Mucosa of descending colon (tissue), 3 donors: ENCODE results near the gene ZNF318. TPM values are rescaled to one million over a fixed set of nuclear protein-coding genes. Genes with fewer than 3 reads are reported as not detected.
"Not testable (repeated sequence)": the region's sequence is repeated elsewhere in the genome, so short reads cannot be mapped to it uniquely, and the experiment has no call there.

Experiments
- ATAC-seq: fragments of 200-7000 bp; cut with Tn5 transposase; one replicate; pipeline ENCODE4 v1.9.1; 2020; ENCODE audit warnings: mild to moderate bottlenecking, moderate library complexity
- DNase-seq, 3 donors: peaks; one replicate each; pipeline ENCODE4 v3.0.0-alpha.2; 2020
- H3K36me3 ChIP-seq: fragments of 200-600 bp; one replicate; pipeline ENCODE4 v1.8.0; 2021; ENCODE audit warnings: low read depth, mild to moderate bottlenecking
- H3K4me1 ChIP-seq: fragments of 200-600 bp; one replicate; pipeline ENCODE4 v1.8.0; 2021; ENCODE audit warnings: low read depth, mild to moderate bottlenecking
- H3K4me3 ChIP-seq: fragments of 200-600 bp; one replicate; pipeline ENCODE4 v1.8.0; 2021; ENCODE audit warnings: mild to moderate bottlenecking
- H3K9me3 ChIP-seq: fragments of 200-600 bp; one replicate; pipeline ENCODE4 v1.8.0; 2021; ENCODE audit warnings: mild to moderate bottlenecking
- CTCF ChIP-seq: fragments of 200-600 bp; IDR thresholded peaks from one replicate; pipeline ENCODE4 v1.8.0; 2022; ENCODE audit warnings: antibody characterized with exemption, mild to moderate bottlenecking
- intact Hi-C, 2 donors: fragments of 100-400 bp; cut with DNase I in 1 of 2; cut with micrococcal nuclease in 1 of 2; formaldehyde crosslinking; loops; one replicate each; pipeline versions ENCODE4 v1.11.0 to v1.11.1; 2022; cut with DNase I, micrococcal nuclease
- total RNA-seq, 3 donors: library from RNA; stranded (reverse); fragmentation: NEBNext Ultra II Directional in 2 of 3; extraction: Animal tissue kit (Norgen Biotek cat#: 25700) in 2 of 3; gene quantifications; one replicate each; pipeline versions ENCODE4 v1.2.1 to v1.2.4, GENCODE V29; 2021 to 2023
- donor health status: DM: no; HTN: no; CAD: no; lungs with moderate emphysema.
- donor health status: DM: no; HTN: no; CAD: no.
- donor health status: DM: no; HTN: yes; CAD: no.

ZNF318 gene
- total RNA-seq, 3 donors from 2014 or later: 12.4 to 24.3 (median 16.9) TPM

GRCh38 chr6:43367245-43367984 lies 2.0 kb downstream of the ZNF318 start:
- TF ChIP-seq CTCF: no peak
- Histone ChIP-seq H3K9me3 (no peaks in the 10 kb centered on the region), H3K4me3 (no peak overlapping the region), H3K4me1 (peaks cover 3% of the 10 kb centered on the region), H3K36me3 (no peaks in the 10 kb centered on the region)
- DNase-seq (no peak), ATAC-seq (no peak)
- intact Hi-C loops: no loop called here

- Histone ChIP-seq H3K9me3 (no peaks in the 10 kb centered on the region), H3K4me1 (no peaks in the 10 kb centered on the region), H3K4me3 (no peak overlapping the region), H3K36me3 (no peaks in the 10 kb centered on the region)
- intact Hi-C loops: no loop called here
- no peak for ATAC-seq
- TF ChIP-seq CTCF: no peak
- no peak for DNase-seq
Observed at GRCh38 chr6:43361269-43361668, 8.2 kb downstream of the ZNF318 start.

GRCh38 chr6:43359831-43360230 lies 9.6 kb downstream of the ZNF318 start:
- intact Hi-C loops: no loop called here
- ATAC-seq (no peak), DNase-seq (no peak)
- no peaks in the 10 kb centered on the region for H3K4me1 ChIP-seq
- no peak overlapping the region for H3K4me3 ChIP-seq
- H3K9me3 ChIP-seq: no peaks in the 10 kb centered on the region
- no peak for TF ChIP-seq CTCF
- H3K36me3 ChIP-seq: peaks cover 3% of the 10 kb centered on the region

- TF ChIP-seq CTCF: no peak
- Histone ChIP-seq H3K4me3 (no peak overlapping the region), H3K9me3 (no peaks in the 10 kb centered on the region), H3K4me1 (no peaks in the 10 kb centered on the region), H3K36me3 (peaks cover 6% of the 10 kb centered on the region)
- ATAC-seq (no peak), DNase-seq (no peak)
- intact Hi-C loops: no loop called here
Observed at GRCh38 chr6:43359381-43359780, 10.1 kb downstream of the ZNF318 start.

GRCh38 chr6:43355862-43356590 lies 13.4 kb downstream of the ZNF318 start:
- H3K4me1 ChIP-seq: no peaks in the 10 kb centered on the region
- no peaks in the 10 kb centered on the region for H3K9me3 ChIP-seq
- TF ChIP-seq CTCF: peak; percentile 12
- DNase-seq (peak in 1 of 3 donors; percentile 47), ATAC-seq (peak; percentile 68)
- H3K36me3 ChIP-seq: peaks cover 6% of the 10 kb centered on the region
- intact Hi-C loops: no loop called here
- no peak overlapping the region for H3K4me3 ChIP-seq

GRCh38 chr6:43351951-43352350 lies 17.5 kb downstream of the ZNF318 start:
- H3K4me1 ChIP-seq, intact Hi-C loops, H3K4me3 ChIP-seq, H3K36me3 ChIP-seq, H3K9me3 ChIP-seq, ATAC-seq, DNase-seq: not testable (repeated sequence)
